Measurements from ENCODE around the gene SWT1. TPM values are rescaled to one million over a fixed set of nuclear protein-coding genes. Genes with fewer than 3 reads are reported as not detected.

SWT1 gene
- total and polyA plus RNA-seq, 4 donors, result 6.6 to 22.9 (median 10.7) TPM

DNA sequence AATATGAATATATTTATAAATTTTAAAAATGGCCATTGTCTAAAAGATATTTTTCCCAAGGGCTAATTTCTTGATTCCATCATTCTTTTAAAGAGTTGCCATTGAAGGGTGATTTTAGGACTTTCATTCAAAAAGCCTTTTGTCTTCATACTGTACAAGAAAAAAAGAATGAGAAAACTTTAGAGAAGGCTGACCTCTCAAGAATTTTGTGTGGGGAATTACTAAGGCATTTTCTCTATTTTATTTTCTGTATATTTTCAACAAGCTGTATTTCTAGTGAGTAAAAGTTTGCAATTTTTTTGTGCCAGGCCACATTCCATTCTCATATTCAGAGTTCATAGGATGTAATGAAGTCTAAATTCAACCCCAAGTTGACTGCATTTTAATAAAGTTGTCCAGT lies 110.7 kb downstream of the SWT1 start:
- DNase-seq (ENCODE audit: low read depth in 4 of 6, low spot score in 6 of 6), result no peak
- H3K9me3 ChIP-seq (ENCODE audit: control insufficient read depth, insufficient read depth, low read length), result no peaks in the 10 kb centered on the region
- H3K4me1 ChIP-seq (ENCODE audit: control insufficient read depth, insufficient read depth, low read length), result no peaks in the 10 kb centered on the region
- no peaks in the 10 kb centered on the region for H3K27me3 ChIP-seq (ENCODE audit: control insufficient read depth, insufficient read depth, low read length)
- H3K4me3 ChIP-seq (ENCODE audit: low read depth, low read length), result no peak overlapping the region
- H3K36me3 ChIP-seq (ENCODE audit: control insufficient read depth, insufficient read depth, low read length), result no peaks in the 10 kb centered on the region
- no peak overlapping the region for H3K27ac ChIP-seq (ENCODE audit: low read depth, low read length)

DNA sequence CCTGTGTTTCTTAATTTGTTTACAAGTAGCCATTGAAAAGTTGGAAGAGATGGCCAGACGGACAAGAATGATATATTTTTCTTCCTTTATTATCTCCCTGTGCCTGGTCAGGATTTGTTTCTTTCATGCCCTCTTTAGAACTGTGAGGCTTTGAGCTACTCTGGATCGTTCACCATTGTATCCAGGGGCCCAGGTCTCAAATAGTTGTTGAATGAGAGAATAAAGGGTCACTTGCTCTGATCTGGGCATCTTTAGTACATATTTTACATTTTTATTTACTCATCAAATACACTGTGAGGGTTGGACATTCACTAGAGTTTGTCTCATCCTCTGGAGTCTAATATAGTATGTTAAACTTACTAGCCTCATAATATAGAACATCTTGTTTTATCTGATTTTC lies 111.4 kb downstream of the SWT1 start:
- WGBS (ENCODE audit: insufficient coverage), result no CpG with 5 or more reads among the region's 2 CpGs
- H3K4me3 ChIP-seq (ENCODE audit: low read depth, low read length), result no peak overlapping the region

DNA sequence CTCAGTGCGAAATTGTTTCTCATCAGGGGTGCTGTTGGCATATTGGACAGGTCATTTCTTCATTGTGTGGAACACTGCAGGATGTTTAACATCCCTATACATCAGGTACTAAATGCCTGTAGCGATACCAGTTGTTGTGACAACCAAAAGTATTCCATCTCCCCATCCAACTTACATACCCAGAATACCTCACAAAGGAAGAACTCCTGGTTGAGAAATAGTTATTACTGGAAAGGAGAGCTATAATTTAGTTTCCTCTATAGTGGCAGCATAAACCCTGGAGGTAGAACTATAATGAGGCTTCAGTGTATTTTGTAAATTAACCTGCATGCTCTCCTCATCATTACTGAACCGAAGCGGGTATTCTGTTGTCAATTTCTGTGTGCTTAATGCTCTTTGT lies 115.0 kb downstream of the SWT1 start:
- H3K27ac ChIP-seq (ENCODE audit: low read depth, low read length), result no peak overlapping the region
- no peaks in the 10 kb centered on the region for H3K36me3 ChIP-seq (ENCODE audit: control insufficient read depth, insufficient read depth, low read length)
- H3K27me3 ChIP-seq (ENCODE audit: control insufficient read depth, insufficient read depth, low read length), result no peaks in the 10 kb centered on the region
- H3K4me1 ChIP-seq (ENCODE audit: control insufficient read depth, insufficient read depth, low read length), result no peaks in the 10 kb centered on the region
- no peak overlapping the region for H3K4me3 ChIP-seq (ENCODE audit: low read depth, low read length)
- peak in 1 of 6 donors; percentile 50 for DNase-seq (ENCODE audit: low read depth in 4 of 6, low spot score in 6 of 6)
- no CpG with 5 or more reads among the region's 4 CpGs for WGBS (ENCODE audit: insufficient coverage)
- H3K9me3 ChIP-seq (ENCODE audit: control insufficient read depth, insufficient read depth, low read length), result no peaks in the 10 kb centered on the region

More for the DNA sequence above, 111.4 kb downstream of the SWT1 start:
- Histone ChIP-seq H3K4me1 (ENCODE audit: control insufficient read depth, insufficient read depth, low read length) (no peaks in the 10 kb centered on the region), H3K36me3 (ENCODE audit: control insufficient read depth, insufficient read depth, low read length) (no peaks in the 10 kb centered on the region), H3K9me3 (ENCODE audit: control insufficient read depth, insufficient read depth, low read length) (no peaks in the 10 kb centered on the region), H3K27ac (ENCODE audit: low read depth, low read length) (peak overlapping the region; percentile 6), H3K27me3 (ENCODE audit: control insufficient read depth, insufficient read depth, low read length) (no peaks in the 10 kb centered on the region)
- no peak for DNase-seq (ENCODE audit: low read depth in 4 of 6, low spot score in 6 of 6)

DNA sequence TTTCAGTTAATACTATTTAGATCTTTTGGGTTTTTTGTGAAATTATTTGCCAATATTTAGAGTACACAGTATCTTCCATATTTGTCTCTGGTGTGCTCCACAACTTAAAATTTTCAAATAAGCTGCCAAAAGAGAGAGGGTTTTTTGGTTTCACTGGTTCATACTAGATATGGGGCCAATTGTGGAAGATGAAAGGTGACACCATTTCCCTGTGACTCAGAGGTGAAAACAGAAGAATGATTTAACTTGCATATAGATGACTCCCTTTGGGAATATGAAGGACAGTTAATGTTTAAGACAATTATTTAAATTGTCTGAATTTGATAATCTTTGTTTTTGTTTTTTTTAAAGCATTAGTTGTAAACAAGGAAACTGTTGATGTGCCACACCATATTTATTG lies 122.6 kb downstream of the SWT1 start:
- Histone ChIP-seq H3K4me1 (ENCODE audit: control insufficient read depth, insufficient read depth, low read length) (no peaks in the 10 kb centered on the region), H3K36me3 (ENCODE audit: control insufficient read depth, insufficient read depth, low read length) (no peaks in the 10 kb centered on the region), H3K27ac (ENCODE audit: low read depth, low read length) (no peak overlapping the region), H3K4me3 (ENCODE audit: low read depth, low read length) (no peak overlapping the region), H3K9me3 (ENCODE audit: control insufficient read depth, insufficient read depth, low read length) (no peaks in the 10 kb centered on the region), H3K27me3 (ENCODE audit: control insufficient read depth, insufficient read depth, low read length) (no peaks in the 10 kb centered on the region)
- DNase-seq (ENCODE audit: low read depth in 4 of 6, low spot score in 6 of 6), result no peak

DNA sequence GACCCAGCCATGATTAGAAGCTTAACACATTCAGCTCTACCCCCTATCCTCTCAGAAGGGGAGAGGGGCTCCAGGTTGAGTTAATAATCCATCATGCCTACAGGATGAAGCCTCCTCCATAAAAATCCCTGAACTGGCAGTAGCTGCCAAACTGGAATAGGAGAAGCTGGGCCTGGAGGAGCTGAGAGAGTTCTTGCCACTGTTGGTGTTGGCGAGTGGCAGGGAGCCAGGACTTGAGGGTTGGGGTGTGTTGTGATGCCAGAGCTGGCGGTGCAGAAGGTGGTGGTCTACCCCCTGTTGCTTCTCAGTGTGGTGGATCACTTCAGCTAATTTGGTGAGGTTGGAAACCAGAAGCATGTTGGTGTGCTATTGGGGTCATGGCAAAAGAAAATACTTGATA lies 123.6 kb downstream of the SWT1 start:
- WGBS (ENCODE audit: insufficient coverage), result 100% methylated on average over 2 of the region's 2 CpGs
- no peak overlapping the region for H3K27ac ChIP-seq (ENCODE audit: low read depth, low read length)

DNA sequence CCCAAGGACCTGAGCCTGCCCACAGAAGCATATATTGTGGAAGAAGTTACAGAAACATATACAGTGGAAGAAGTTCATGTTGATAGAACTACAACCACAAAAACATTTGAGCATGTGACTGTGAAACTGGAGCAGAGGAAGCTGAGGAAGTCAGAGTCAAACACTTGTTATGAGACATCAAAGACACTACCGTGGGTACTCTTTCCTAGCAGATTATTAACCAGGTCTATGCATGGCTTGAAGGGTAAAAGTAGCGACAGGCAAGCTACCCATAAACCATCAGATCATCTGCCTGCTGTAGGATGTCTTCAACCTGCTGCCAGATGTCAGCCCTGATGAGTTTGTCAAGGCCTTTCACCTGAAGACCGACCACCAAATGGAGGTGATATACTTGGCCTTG lies 124.3 kb downstream of the SWT1 start:
- no peaks in the 10 kb centered on the region for H3K27me3 ChIP-seq (ENCODE audit: control insufficient read depth, insufficient read depth, low read length)
- no peaks in the 10 kb centered on the region for H3K36me3 ChIP-seq (ENCODE audit: control insufficient read depth, insufficient read depth, low read length)
- H3K27ac ChIP-seq (ENCODE audit: low read depth, low read length), result no peak overlapping the region
- DNase-seq (ENCODE audit: low read depth in 4 of 6, low spot score in 6 of 6), result no peak
- H3K4me3 ChIP-seq (ENCODE audit: low read depth, low read length), result no peak overlapping the region
- no peaks in the 10 kb centered on the region for H3K4me1 ChIP-seq (ENCODE audit: control insufficient read depth, insufficient read depth, low read length)
- H3K9me3 ChIP-seq (ENCODE audit: control insufficient read depth, insufficient read depth, low read length), result no peaks in the 10 kb centered on the region
- 93% methylated on average over 2 of the region's 3 CpGs for WGBS (ENCODE audit: insufficient coverage)

More for the DNA sequence above, 123.6 kb downstream of the SWT1 start:
- Histone ChIP-seq H3K27me3 (ENCODE audit: control insufficient read depth, insufficient read depth, low read length) (no peaks in the 10 kb centered on the region), H3K36me3 (ENCODE audit: control insufficient read depth, insufficient read depth, low read length) (no peaks in the 10 kb centered on the region), H3K4me1 (ENCODE audit: control insufficient read depth, insufficient read depth, low read length) (no peaks in the 10 kb centered on the region), H3K9me3 (ENCODE audit: control insufficient read depth, insufficient read depth, low read length) (no peaks in the 10 kb centered on the region), H3K4me3 (ENCODE audit: low read depth, low read length) (no peak overlapping the region)
- DNase-seq (ENCODE audit: low read depth in 4 of 6, low spot score in 6 of 6), result no peak

DNA sequence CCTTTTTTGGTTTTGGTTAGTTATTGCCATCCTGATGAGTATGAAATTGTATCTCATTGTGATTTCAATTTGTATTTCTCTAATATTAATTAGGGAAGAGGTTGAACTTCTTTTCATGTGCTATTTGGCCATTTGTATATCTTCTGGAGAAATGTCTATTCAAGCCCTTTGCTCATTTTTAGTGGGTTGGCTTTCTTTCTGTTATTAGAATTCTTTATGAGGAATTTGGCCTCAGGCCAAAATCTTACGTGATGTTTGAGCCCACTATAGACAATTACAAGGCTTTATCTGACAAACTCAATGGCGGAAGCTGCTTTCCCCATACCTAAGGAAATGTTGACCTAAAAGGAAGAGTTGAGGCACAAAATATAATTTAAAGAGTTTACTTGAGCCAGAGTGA lies 127.1 kb downstream of the SWT1 start:
- Histone ChIP-seq H3K9me3 (ENCODE audit: control insufficient read depth, insufficient read depth, low read length) (no peaks in the 10 kb centered on the region), H3K4me3 (ENCODE audit: low read depth, low read length) (no peak overlapping the region), H3K36me3 (ENCODE audit: control insufficient read depth, insufficient read depth, low read length) (no peaks in the 10 kb centered on the region), H3K27me3 (ENCODE audit: control insufficient read depth, insufficient read depth, low read length) (no peaks in the 10 kb centered on the region), H3K27ac (ENCODE audit: low read depth, low read length) (no peak overlapping the region), H3K4me1 (ENCODE audit: control insufficient read depth, insufficient read depth, low read length) (no peaks in the 10 kb centered on the region)
- no CpG with 5 or more reads among the region's 2 CpGs for WGBS (ENCODE audit: insufficient coverage)
- no peak for DNase-seq (ENCODE audit: low read depth in 4 of 6, low spot score in 6 of 6)

DNA sequence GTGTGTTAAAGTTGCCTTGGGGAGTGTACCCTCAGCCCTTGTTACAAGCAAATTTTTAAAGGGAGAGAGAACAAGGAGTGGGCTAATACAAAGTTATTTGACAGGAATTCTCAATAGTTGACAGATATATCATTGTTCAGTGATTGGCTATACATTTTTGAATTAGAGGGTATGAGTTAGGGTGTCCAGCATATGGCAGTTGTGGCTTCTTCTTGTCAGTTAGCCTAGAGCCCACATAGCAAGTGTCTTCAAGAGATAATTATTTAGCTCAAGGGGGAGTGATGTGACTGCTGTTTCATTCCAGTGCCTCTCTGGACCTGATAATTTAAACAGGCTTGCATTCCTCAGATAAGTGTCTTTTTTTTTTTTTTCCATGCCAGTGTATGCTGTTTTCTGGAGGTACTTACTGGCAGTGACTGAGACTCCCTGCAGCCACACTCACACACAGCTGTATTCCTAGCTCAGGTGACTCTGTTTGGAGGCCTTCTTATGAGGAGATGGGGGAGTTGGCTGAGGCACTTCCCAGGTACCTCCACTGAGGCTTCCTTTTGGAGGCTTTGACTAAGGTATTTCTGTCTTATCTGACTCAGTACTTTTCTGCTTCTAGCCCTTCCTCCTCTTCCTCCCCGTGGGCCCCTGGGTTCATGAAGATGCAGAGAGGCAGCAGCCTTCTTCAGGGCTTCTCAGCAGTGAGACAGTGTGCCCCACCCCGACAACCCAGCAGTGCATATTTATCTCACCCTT lies 127.7 kb downstream of the SWT1 start:
- H3K4me1 ChIP-seq (ENCODE audit: control insufficient read depth, insufficient read depth, low read length), result no peaks in the 10 kb centered on the region
- DNase-seq (ENCODE audit: low read depth in 4 of 6, low spot score in 6 of 6), result no peak
- no peaks in the 10 kb centered on the region for H3K27me3 ChIP-seq (ENCODE audit: control insufficient read depth, insufficient read depth, low read length)
- no peak overlapping the region for H3K4me3 ChIP-seq (ENCODE audit: low read depth, low read length)
- no peaks in the 10 kb centered on the region for H3K36me3 ChIP-seq (ENCODE audit: control insufficient read depth, insufficient read depth, low read length)
- no peaks in the 10 kb centered on the region for H3K9me3 ChIP-seq (ENCODE audit: control insufficient read depth, insufficient read depth, low read length)
- no peak overlapping the region for H3K27ac ChIP-seq (ENCODE audit: low read depth, low read length)
- WGBS (ENCODE audit: insufficient coverage), result no CpG with 5 or more reads among the region's 2 CpGs

DNA sequence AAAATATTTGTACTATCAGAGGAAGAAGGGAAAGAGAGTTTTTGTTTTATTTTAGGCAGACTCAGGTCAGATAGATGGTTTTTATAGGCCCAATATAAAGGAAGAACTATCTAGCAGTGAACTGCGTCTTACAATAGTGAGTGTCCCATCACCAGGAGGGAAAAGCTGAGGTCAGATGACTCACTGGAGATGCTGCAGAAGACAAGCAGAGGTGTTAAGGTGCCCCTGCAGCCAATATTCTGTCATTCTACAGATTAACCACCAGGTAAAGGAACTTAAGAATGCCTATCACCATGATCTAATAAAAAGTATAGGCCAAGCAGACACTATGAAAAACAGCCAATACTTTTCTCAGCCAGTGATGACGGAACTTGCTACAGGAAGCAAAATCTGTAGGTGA lies 130.5 kb downstream of the SWT1 start:
- Histone ChIP-seq H3K9me3 (ENCODE audit: control insufficient read depth, insufficient read depth, low read length) (no peaks in the 10 kb centered on the region), H3K27me3 (ENCODE audit: control insufficient read depth, insufficient read depth, low read length) (no peaks in the 10 kb centered on the region), H3K27ac (ENCODE audit: low read depth, low read length) (no peak overlapping the region), H3K4me3 (ENCODE audit: low read depth, low read length) (no peak overlapping the region), H3K36me3 (ENCODE audit: control insufficient read depth, insufficient read depth, low read length) (no peaks in the 10 kb centered on the region), H3K4me1 (ENCODE audit: control insufficient read depth, insufficient read depth, low read length) (no peaks in the 10 kb centered on the region)
- no CpG with 5 or more reads among the region's 2 CpGs for WGBS (ENCODE audit: insufficient coverage)
- DNase-seq (ENCODE audit: low read depth in 4 of 6, low spot score in 6 of 6), result no peak

DNA sequence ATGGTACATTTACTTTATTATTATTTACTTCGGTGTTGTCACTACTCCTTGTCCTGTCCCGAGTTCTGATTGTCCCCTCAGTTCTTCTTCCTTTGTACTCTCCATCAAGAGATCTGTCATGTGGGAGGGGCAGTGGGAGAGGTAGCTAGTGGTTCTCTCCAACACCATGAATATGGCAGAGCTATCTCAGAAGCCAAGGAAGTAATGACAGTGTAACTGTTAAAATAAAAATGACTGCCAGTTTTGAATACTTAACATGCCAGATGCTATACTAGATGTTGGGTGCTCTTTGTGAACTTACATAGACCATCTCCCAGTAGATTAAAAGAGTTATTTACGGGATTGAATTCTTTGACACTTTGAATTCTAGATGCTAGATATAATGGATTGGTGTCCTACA lies 131.5 kb downstream of the SWT1 start:
- Histone ChIP-seq H3K36me3 (ENCODE audit: control insufficient read depth, insufficient read depth, low read length) (no peaks in the 10 kb centered on the region), H3K9me3 (ENCODE audit: control insufficient read depth, insufficient read depth, low read length) (no peaks in the 10 kb centered on the region), H3K4me3 (ENCODE audit: low read depth, low read length) (no peak overlapping the region), H3K27me3 (ENCODE audit: control insufficient read depth, insufficient read depth, low read length) (no peaks in the 10 kb centered on the region), H3K27ac (ENCODE audit: low read depth, low read length) (no peak overlapping the region), H3K4me1 (ENCODE audit: control insufficient read depth, insufficient read depth, low read length) (no peaks in the 10 kb centered on the region)
- DNase-seq (ENCODE audit: low read depth in 4 of 6, low spot score in 6 of 6), result no peak
- WGBS (ENCODE audit: insufficient coverage), result no CpG with 5 or more reads among the region's 3 CpGs
